Heart left ventricle (tissue), 16 donors: ENCODE data around the gene ATXN1. TPM values are rescaled to one million over a fixed set of nuclear protein-coding genes. Genes with fewer than 3 reads are reported as not detected.

Experiments used
- ATAC-seq, 4 donors: fragments of 200-7000 bp; cut with Tn5 transposase; one replicate each; pipeline ENCODE4 v1.9.1; 2020 to 2022; ENCODE audit warnings: moderate library complexity in 4 of 4, mild to moderate bottlenecking in 3 of 4, moderate number of reproducible peaks in 1 of 4
- DNase-seq, 5 donors: peaks; one replicate each; pipeline ENCODE4 v3.0.0-alpha.2; 2020
- H3K27ac ChIP-seq, 12 donors: fragments of 200-600 bp; sonication (generic) in 4 of 12; one replicate each; pipeline versions ENCODE4 v1.5.0 to v1.8.0; 2016 to 2022; ENCODE audit warnings: mild to moderate bottlenecking in 2 of 12
- H3K27me3 ChIP-seq, 9 donors: fragments of 200-600 bp; sonication (generic) in 2 of 9; one replicate each; pipeline versions ENCODE4 v1.5.1 to v1.8.0; 2016 to 2022; ENCODE audit warnings: mild to moderate bottlenecking in 3 of 9
- H3K36me3 ChIP-seq, 9 donors: fragments of 200-600 bp; sonication (generic) in 2 of 9; one replicate each; pipeline versions ENCODE4 v1.5.0 to v1.8.0; 2018 to 2022; ENCODE audit warnings: mild to moderate bottlenecking in 2 of 9
- H3K4me1 ChIP-seq, 12 donors: fragments of 200-600 bp; sonication (generic) in 4 of 12; one replicate each; pipeline versions ENCODE4 v1.5.0 to v1.8.0; 2016 to 2022; ENCODE audit warnings: mild to moderate bottlenecking in 3 of 12
- H3K4me3 ChIP-seq, 12 donors: fragments of 200-600 bp; sonication (generic) in 4 of 12; one replicate each; pipeline versions ENCODE4 v1.5.0 to v1.8.0; 2017 to 2022; ENCODE audit warnings: mild to moderate bottlenecking in 9 of 12, moderate library complexity in 4 of 12
- H3K9me3 ChIP-seq, 12 donors: fragments of 200-600 bp; sonication (generic) in 4 of 12; one replicate each; pipeline versions ENCODE4 v1.5.0 to v1.8.0; 2016 to 2022; ENCODE audit warnings: mild to moderate bottlenecking in 1 of 12
- POLR2A ChIP-seq, 2 donors: fragments of 450-650 bp; IDR thresholded peaks; one replicate each; pipeline ENCODE4 v1.6.1; 2017; ENCODE audit warnings: antibody characterized with exemption in 2 of 2, mild to moderate bottlenecking in 2 of 2, moderate library complexity in 2 of 2
- WGBS, 4 donors: extraction: QIAGEN DNeasy Blood & Tissue Kit in 2 of 4; methylation state at CpG; one replicate each; pipeline versions ENCODE4 v1.1.5 to v1.1.7; 2013 to 2018; 5-methylcytosine and 5-hydroxymethylcytosine counted together
- intact Hi-C, 10 donors: fragments of 100-400 bp; cut with DNase I; formaldehyde crosslinking; loops; one replicate each; pipeline versions ENCODE4 v1.11.1 to v1.14.2; 2022
- polyA plus RNA-seq, 2 donors: library from polyadenylated mRNA; stranded (reverse); fragments of 200-250 nt; gene quantifications; one replicate each; pipeline ENCODE4 v1.2.3, GENCODE V29; 2013
- total RNA-seq, 9 donors: library from RNA; depleted of rRNA in 2 of 9; stranded (reverse); fragments of >200 nt in 2 of 9; fragmentation: NEBNext Ultra II Directional in 3 of 9; extraction: Animal tissue kit (Norgen Biotek cat#: 25700) in 3 of 9; gene quantifications; one replicate each; pipeline versions ENCODE4 v1.1.0 to v1.2.4, GENCODE V29; 2016 to 2023
- TF ChIP-seq, protein P1 (sequence below), 12 donors: fragments of 200-600 bp; sonication (generic) in 4 of 12; IDR thresholded peaks; one replicate each; pipeline versions ENCODE4 v1.5.0 to v1.8.0; 2018 to 2022; ENCODE audit warnings: antibody characterized with exemption in 12 of 12, mild to moderate bottlenecking in 5 of 12
- donor health status: ischemic (EF 13 %, LVEDD 7.1; RV severe dilation, severe dysfunction).
- donor health status: healthy with polysubstance abuse.
- donor health status: DM: no; HTN: yes; CAD: no.
- donor health status: DM: no; HTN: no; CAD: no.
- donor health status: ischemic (EF 25% LVEDD 6.9; RV normal size, moderate dysfunction).
- donor health status: ischemic (EF 25% LVEDD 5.7; RV mildly dilated, moderate dysfunction).
- donor health status: healthy.
- donor health status: DM: yes; HTN: yes; CAD: no.
- donor health status: ischemic (EF 35%, LVEDD 5.7; RV mildly dilated, moderate dysfunction).
- donor health status: nonischemic (EF 11% LVEDD 7.7; RV severe dilation, severe dysfunction).
- donor health status: DM: yes; HTN: yes; CAD: no.
- donor health status: PGD.
- donor health status: ischemic (EF 29% LVEDD 5.4; RV normal size, mild dysfunction).
- donor health status: nonischemic (EF 23%, LVEDD 6.1; RV moderate dilation, normal function).

ATXN1 gene
- total and polyA plus RNA-seq, 11 donors: 8.7 to 51.8 (median 36.0) TPM

DNA sequence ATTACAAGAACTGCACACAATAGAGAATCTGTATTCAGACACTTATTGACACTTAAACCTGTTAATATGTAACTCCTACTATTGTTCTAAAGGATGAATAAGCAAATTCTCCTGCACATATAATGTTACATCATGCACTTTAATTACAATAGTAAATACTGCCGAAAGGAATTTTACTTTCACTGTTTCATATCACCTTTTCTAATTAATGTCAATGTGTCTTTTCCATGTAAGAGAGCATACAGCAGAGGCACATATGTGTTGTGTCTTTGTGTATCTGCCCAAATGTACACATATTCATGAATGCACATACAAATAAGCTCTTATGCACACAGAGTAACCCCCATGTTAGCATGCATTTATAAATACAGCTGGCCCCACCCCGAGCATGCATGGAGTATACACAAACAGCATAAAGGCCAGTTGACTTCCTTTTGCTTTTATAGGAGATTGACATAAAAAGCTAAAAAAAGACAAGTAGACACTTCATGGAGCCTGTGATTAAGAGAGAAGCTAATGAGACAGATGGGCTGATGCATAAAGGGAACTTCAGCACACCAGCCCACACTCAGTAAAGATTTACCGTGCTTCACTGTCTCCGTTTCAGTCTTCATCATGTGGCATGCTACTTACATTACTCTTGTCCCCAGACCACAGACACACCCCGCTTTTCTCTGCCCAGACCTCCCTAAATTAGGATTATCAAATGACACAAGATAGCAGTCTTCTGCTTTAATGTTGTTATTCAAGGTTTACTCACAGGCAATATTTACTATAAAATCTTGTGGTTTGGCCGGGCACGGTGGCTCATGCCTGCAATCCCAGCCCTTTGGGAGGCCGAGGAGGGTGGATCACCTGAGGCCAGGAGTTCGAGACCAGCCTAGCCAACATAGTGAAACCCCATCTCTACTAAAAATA lies 184.6 kb downstream of the ATXN1 start:
- intact Hi-C loops: no loop called here
- TF ChIP-seq, protein P1, sequence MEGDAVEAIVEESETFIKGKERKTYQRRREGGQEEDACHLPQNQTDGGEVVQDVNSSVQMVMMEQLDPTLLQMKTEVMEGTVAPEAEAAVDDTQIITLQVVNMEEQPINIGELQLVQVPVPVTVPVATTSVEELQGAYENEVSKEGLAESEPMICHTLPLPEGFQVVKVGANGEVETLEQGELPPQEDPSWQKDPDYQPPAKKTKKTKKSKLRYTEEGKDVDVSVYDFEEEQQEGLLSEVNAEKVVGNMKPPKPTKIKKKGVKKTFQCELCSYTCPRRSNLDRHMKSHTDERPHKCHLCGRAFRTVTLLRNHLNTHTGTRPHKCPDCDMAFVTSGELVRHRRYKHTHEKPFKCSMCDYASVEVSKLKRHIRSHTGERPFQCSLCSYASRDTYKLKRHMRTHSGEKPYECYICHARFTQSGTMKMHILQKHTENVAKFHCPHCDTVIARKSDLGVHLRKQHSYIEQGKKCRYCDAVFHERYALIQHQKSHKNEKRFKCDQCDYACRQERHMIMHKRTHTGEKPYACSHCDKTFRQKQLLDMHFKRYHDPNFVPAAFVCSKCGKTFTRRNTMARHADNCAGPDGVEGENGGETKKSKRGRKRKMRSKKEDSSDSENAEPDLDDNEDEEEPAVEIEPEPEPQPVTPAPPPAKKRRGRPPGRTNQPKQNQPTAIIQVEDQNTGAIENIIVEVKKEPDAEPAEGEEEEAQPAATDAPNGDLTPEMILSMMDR (IDR thresholded peaks at IDR 0.05): no peak
- TF ChIP-seq POLR2A (IDR thresholded peaks at IDR 0.05): no peak
- H3K9me3 ChIP-seq: no peaks in the 10 kb centered on the region
- ATAC-seq (no peak), DNase-seq (no peak)
- no peak overlapping the region for H3K4me3 ChIP-seq
- H3K27me3 ChIP-seq: no peaks in the 10 kb centered on the region
- 93 to 95% (median 94%) methylated on average over 9 of the region's 9 CpGs for WGBS, 4 donors
- H3K4me1 ChIP-seq: peaks cover 0 to 2% (median 0%) of the 10 kb centered on the region in 12 donors
- no peak overlapping the region for H3K27ac ChIP-seq
- peaks cover 0 to 9% (median 0%) of the 10 kb centered on the region in 9 donors for H3K36me3 ChIP-seq

GRCh38 chr6:16575655-16576054 lies 185.6 kb downstream of the ATXN1 start:
- TF ChIP-seq, protein P1 (IDR thresholded peaks at IDR 0.05): no peak
- TF ChIP-seq POLR2A (IDR thresholded peaks at IDR 0.05): no peak
- Histone ChIP-seq H3K27ac (no peak overlapping the region), H3K9me3 (no peaks in the 10 kb centered on the region), H3K27me3 (no peaks in the 10 kb centered on the region), H3K4me3 (no peak overlapping the region), H3K36me3 (peaks cover 0 to 9% (median 0%) of the 10 kb centered on the region in 9 donors), H3K4me1 (peaks cover 0 to 2% (median 0%) of the 10 kb centered on the region in 12 donors)
- WGBS, 4 donors: 95 to 100% (median 97%) methylated on average over 2 of the region's 2 CpGs
- no peak for DNase-seq
- intact Hi-C loops: no loop called here
- ATAC-seq: no peak

- intact Hi-C loops: no loop called here
Observed at GRCh38 chr6:16572943-16573342, 188.3 kb downstream of the ATXN1 start.

DNA sequence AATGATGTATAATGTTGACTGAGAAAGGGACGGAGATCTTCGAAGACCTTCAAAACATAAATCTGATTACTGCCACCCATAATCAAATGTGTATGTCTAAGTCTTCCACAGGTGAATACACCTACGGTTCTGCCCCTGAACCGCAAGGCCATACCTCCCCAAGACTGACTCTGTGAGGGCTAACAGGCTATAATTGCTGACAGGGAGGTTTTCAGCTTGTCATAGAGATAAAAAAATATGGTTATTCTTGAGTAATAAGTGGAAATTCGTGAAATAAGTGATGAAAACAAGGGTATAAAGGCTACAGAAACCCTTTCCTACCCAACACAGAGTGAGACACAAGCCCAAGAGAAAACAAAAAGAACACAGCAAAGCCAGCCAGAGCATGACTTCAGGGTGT lies 188.9 kb downstream of the ATXN1 start:
- H3K9me3 ChIP-seq: no peaks in the 10 kb centered on the region
- 87 to 88% (median 88%) methylated on average over 5 of the region's 5 CpGs for WGBS, 4 donors
- no peak for ATAC-seq
- H3K27me3 ChIP-seq: no peaks in the 10 kb centered on the region
- no peak for DNase-seq
- peaks cover 0 to 12% (median 2%) of the 10 kb centered on the region in 12 donors for H3K4me1 ChIP-seq
- H3K36me3 ChIP-seq: peaks cover 0 to 2% (median 0%) of the 10 kb centered on the region in 9 donors
- TF ChIP-seq, protein P1 (IDR thresholded peaks at IDR 0.05): no peak
- TF ChIP-seq POLR2A (IDR thresholded peaks at IDR 0.05): no peak
- intact Hi-C loops: no loop called here
- H3K27ac ChIP-seq: no peak overlapping the region
- H3K4me3 ChIP-seq: no peak overlapping the region

More at GRCh38 chr6:16572943-16573342, 188.3 kb downstream of the ATXN1 start:
- 93 to 97% (median 95%) methylated on average over 2 of the region's 2 CpGs for WGBS, 4 donors
- Histone ChIP-seq H3K36me3 (peaks cover 0 to 2% (median 0%) of the 10 kb centered on the region in 9 donors), H3K9me3 (no peaks in the 10 kb centered on the region), H3K4me3 (no peak overlapping the region), H3K4me1 (peaks cover 0 to 11% (median under 1%) of the 10 kb centered on the region in 12 donors), H3K27me3 (no peaks in the 10 kb centered on the region), H3K27ac (no peak overlapping the region)
- no peak for TF ChIP-seq POLR2A (IDR thresholded peaks at IDR 0.05)
- TF ChIP-seq, protein P1 (IDR thresholded peaks at IDR 0.05): no peak
- DNase-seq: no peak
- ATAC-seq: no peak
